Endothelial cell of umbilical vein (primary cell): ENCODE measurements around the gene DNAJA4. TPM values are rescaled to one million over a fixed set of nuclear protein-coding genes. Genes with fewer than 3 reads are reported as not detected.

ENCODE experiments used
- BruUV-seq: library from RNA; stranded (reverse); fragments of 400-500 nt; replicated peaks from 2 replicates; lab custom pipeline; 2021; lab: Mats Ljungman, UMichigan
- CTCF ChIA-PET: fragments of 300-600, 350-600 bp; sonication (Branson Sonifier 250); formaldehyde crosslinking; loops from one replicate; lab custom pipeline; 2021; ENCODE audit warnings: antibody characterized with exemption, inconsistent platforms; lab: Charles Lee
- POLR2A ChIA-PET: fragments of 300-600, 350-600 bp; sonication (Branson Sonifier 250); formaldehyde crosslinking; loops from one replicate; lab custom pipeline; 2021; ENCODE audit warnings: antibody characterized with exemption, inconsistent platforms; lab: Charles Lee
- DNase-seq: peaks from one replicate; pipeline ENCODE4 v3.0.0-alpha.2; 2011; ENCODE audit warnings: low read depth, low spot score
- FAIRE-seq: peaks from 2 replicates; lab custom pipeline; 2011; peaks lifted over from hg19 to GRCh38; lab: Jason Lieb, UNC
- H2AFZ ChIP-seq: 2 replicates; pipeline ENCODE4 v1.6.0; 2012; ENCODE audit warnings: low read depth, low read length, control low read depth, inconsistent platforms
- H3K27ac ChIP-seq: 2 replicates; pipeline ENCODE4 v1.5.1; 2011; ENCODE audit warnings: low read depth, mild to moderate bottlenecking, control low read depth, low read length, moderate library complexity; ENCODE audit not compliant: insufficient read depth
- H3K27me3 ChIP-seq, 2 experiments: 2 replicates each; pipeline versions ENCODE4 v1.6.0 to v1.6.1; 2011; ENCODE audit warnings: low read length in 2 of 2, mixed read lengths in 1 of 2; ENCODE audit not compliant: control insufficient read depth in 2 of 2, insufficient read depth in 2 of 2
- H3K36me3 ChIP-seq, 2 experiments: 2 replicates in 1 of 2; 3 replicates in 1 of 2; pipeline ENCODE4 v1.5.1; 2011; ENCODE audit warnings: low read length in 2 of 2, mild to moderate bottlenecking in 1 of 2, moderate library complexity in 1 of 2; ENCODE audit not compliant: control insufficient read depth in 2 of 2, insufficient read depth in 2 of 2; ENCODE audit errors: extremely low read depth in 1 of 2
- H3K4me1 ChIP-seq: 3 replicates; pipeline ENCODE4 v1.5.1; 2011; ENCODE audit warnings: mild to moderate bottlenecking, low read length; ENCODE audit not compliant: control insufficient read depth, insufficient read depth; ENCODE audit errors: extremely low read depth
- H3K4me2 ChIP-seq: 2 replicates; pipeline ENCODE4 v1.6.1; 2011; ENCODE audit warnings: low read length, control low read depth, mixed read lengths; ENCODE audit not compliant: insufficient read depth
- H3K4me3 ChIP-seq, 3 experiments: fragments of 200-600 bp in 1 of 3; sonication (generic), shearing (Covaris generic) in 1 of 3; replicated peaks in 1 of 3; 2 replicates each; pipeline ENCODE4 v1.5.1; 2011 to 2016; ENCODE audit warnings: control low read depth in 3 of 3, low read length in 3 of 3, mild to moderate bottlenecking in 2 of 3, inconsistent platforms in 1 of 3, low read depth in 1 of 3, moderate library complexity in 1 of 3; ENCODE audit not compliant: insufficient read depth in 1 of 3
- H3K79me2 ChIP-seq: 2 replicates; pipeline ENCODE4 v1.6.0; 2012; ENCODE audit warnings: low read length, inconsistent platforms; ENCODE audit not compliant: control insufficient read depth, insufficient read depth
- H3K9ac ChIP-seq: replicated peaks from 2 replicates; pipeline ENCODE3; 2011; ENCODE audit warnings: low read length, control low read depth; ENCODE audit not compliant: insufficient read depth; ENCODE audit errors: extremely low read depth
- H3K9me1 ChIP-seq: replicated peaks from 3 replicates; pipeline ENCODE4 v1.6.0; 2011; ENCODE audit warnings: mild to moderate bottlenecking, low read length; ENCODE audit not compliant: control insufficient read depth, insufficient read depth; ENCODE audit errors: extremely low read depth
- H3K9me3 ChIP-seq: replicated peaks from 2 replicates; pipeline ENCODE4 v1.5.1; 2012; ENCODE audit warnings: low read length, inconsistent platforms; ENCODE audit not compliant: control insufficient read depth, insufficient read depth
- H4K20me1 ChIP-seq: replicated peaks from 2 replicates; pipeline ENCODE3; 2011; ENCODE audit warnings: mild to moderate bottlenecking, low read length; ENCODE audit not compliant: control insufficient read depth, insufficient read depth; ENCODE audit errors: extremely low read depth
- EZH2 ChIP-seq: IDR thresholded peaks from 2 replicates; pipeline ENCODE4 v1.6.1; 2012; ENCODE audit warnings: borderline replicate concordance, low read depth, mild to moderate bottlenecking, moderate library complexity, low read length, inconsistent platforms; ENCODE audit not compliant: severe bottlenecking
- FOS ChIP-seq: IDR thresholded peaks from 2 replicates; pipeline ENCODE4 v1.6.1; 2011; ENCODE audit warnings: mild to moderate bottlenecking, low read length, moderate library complexity, borderline replicate concordance; ENCODE audit not compliant: insufficient read depth
- GATA2 ChIP-seq: IDR thresholded peaks from 2 replicates; pipeline ENCODE4 v1.7.0; 2011; ENCODE audit warnings: low read depth, mild to moderate bottlenecking, moderate library complexity, mixed read lengths, low read length; ENCODE audit not compliant: insufficient read length, insufficient read depth
- JUN ChIP-seq: IDR thresholded peaks from 2 replicates; pipeline ENCODE4 v1.6.1; 2011; ENCODE audit warnings: borderline replicate concordance, low read depth; ENCODE audit not compliant: insufficient read length, insufficient read depth
- POLR2AphosphoS5 ChIP-seq: IDR thresholded peaks from 2 replicates; pipeline ENCODE4 v1.6.1; 2012; ENCODE audit warnings: low read depth, mild to moderate bottlenecking, control low read depth, low read length, moderate library complexity; ENCODE audit not compliant: insufficient read depth
- dilution Hi-C: fragments of 300-500 bp; cut with MboI; formaldehyde crosslinking; loops from one replicate; pipeline ENCODE4 v1.15.0; 2019; ENCODE audit warnings: low sequenced_read_pairs; ENCODE audit not compliant: extremely low pct_ligation_motif_present
- intact Hi-C: fragments of 100-400 bp; cut with micrococcal nuclease; formaldehyde crosslinking; loops from one replicate; pipeline ENCODE4 v1.10.0; 2022
- polyA plus RNA-seq, 4 experiments: library from polyadenylated mRNA; depleted of rRNA in 3 of 4; stranded (reverse) in 3 of 4; unstranded in 1 of 4; fragments of >200 nt; gene quantifications; 2 replicates each; pipeline versions ENCODE4 v1.2.1 to v1.2.3, GENCODE V29; 2011 to 2012; ENCODE audit warnings: missing spikeins in 1 of 4
- total RNA-seq: library from RNA; stranded (reverse); gene quantifications from 2 replicates; pipeline ENCODE4 v1.2.3, GENCODE V29; 2021
- TF ChIP-seq, protein P1 (sequence below): IDR thresholded peaks from 2 replicates; pipeline ENCODE4 v1.6.1; 2011; ENCODE audit not compliant: insufficient read depth, insufficient read length
- TF ChIP-seq, protein P2 (sequence below), 2 donors: IDR thresholded peaks; 1 replicate in 1 of 2; 2 replicates in 1 of 2; pipeline ENCODE4 v1.5.1; 2011; ENCODE audit warnings: low read length in 2 of 2, mild to moderate bottlenecking in 2 of 2, moderate library complexity in 2 of 2, control low read depth in 1 of 2, inconsistent platforms in 1 of 2, low read depth in 1 of 2; ENCODE audit not compliant: insufficient read depth in 1 of 2; ENCODE audit errors: extremely low read depth in 1 of 2

The DNAJA4 gene
- total and polyA plus RNA-seq, 2 donors (not counting 3 experiments of a cell fraction or from before 2014, with no cell fraction given) = 17.3 to 21.3 TPM

DNA sequence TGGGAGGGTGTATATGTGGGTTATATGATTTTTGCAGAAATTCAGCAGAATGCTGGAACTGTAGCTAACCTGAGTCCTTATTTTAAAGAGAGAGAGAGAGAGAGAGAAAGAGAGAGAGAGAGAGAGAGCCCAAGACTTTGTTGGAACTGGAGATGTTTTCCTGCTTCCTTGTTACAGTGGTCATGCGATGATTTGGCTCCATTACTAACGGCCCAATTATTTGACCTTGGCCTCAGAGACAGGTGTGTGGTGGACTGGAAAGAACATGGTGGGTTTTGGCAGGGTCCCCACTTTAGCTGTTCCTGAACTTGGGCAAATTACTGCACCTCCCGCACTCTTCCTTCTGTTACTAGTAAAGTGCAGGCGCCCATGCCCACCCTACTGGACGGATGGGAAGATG is 15.2 kb upstream of the DNAJA4 start:
- DNase-seq (no peak), FAIRE-seq (no peak)
- no peak overlapping the region for H3K9ac ChIP-seq
- POLR2A ChIA-PET = no interaction called here
- no peaks in the 10 kb centered on the region for H3K36me3 ChIP-seq
- no peaks in the 10 kb centered on the region for H3K9me1 ChIP-seq
- no peaks in the 10 kb centered on the region for H3K4me1 ChIP-seq
- intact Hi-C loops (no loop called here), dilution Hi-C loops (no loop called here)
- H2AFZ ChIP-seq = no peak overlapping the region
- BruUV-seq = no TSS peak
- CTCF ChIA-PET = interaction anchor here (1.1 kb wide), 1 partner anchor 9 kb away, joined by 3 read pairs; no protein-coding TSS in a partner anchor
- TF ChIP-seq, protein P1, sequence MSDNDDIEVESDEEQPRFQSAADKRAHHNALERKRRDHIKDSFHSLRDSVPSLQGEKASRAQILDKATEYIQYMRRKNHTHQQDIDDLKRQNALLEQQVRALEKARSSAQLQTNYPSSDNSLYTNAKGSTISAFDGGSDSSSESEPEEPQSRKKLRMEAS = no peak
- TF ChIP-seq GATA2 (no peak), POLR2AphosphoS5 (no peak), JUN (no peak), EZH2 (no peak), FOS (no peak)
- TF ChIP-seq, protein P2, sequence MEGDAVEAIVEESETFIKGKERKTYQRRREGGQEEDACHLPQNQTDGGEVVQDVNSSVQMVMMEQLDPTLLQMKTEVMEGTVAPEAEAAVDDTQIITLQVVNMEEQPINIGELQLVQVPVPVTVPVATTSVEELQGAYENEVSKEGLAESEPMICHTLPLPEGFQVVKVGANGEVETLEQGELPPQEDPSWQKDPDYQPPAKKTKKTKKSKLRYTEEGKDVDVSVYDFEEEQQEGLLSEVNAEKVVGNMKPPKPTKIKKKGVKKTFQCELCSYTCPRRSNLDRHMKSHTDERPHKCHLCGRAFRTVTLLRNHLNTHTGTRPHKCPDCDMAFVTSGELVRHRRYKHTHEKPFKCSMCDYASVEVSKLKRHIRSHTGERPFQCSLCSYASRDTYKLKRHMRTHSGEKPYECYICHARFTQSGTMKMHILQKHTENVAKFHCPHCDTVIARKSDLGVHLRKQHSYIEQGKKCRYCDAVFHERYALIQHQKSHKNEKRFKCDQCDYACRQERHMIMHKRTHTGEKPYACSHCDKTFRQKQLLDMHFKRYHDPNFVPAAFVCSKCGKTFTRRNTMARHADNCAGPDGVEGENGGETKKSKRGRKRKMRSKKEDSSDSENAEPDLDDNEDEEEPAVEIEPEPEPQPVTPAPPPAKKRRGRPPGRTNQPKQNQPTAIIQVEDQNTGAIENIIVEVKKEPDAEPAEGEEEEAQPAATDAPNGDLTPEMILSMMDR (IDR thresholded peaks at IDR 0.05; ENCODE audit: extremely low read depth in 1 of 2, insufficient read depth in 1 of 2, low read depth in 1 of 2, low read length in 2 of 2) = no peak
- H3K9me3 ChIP-seq = no peaks in the 10 kb centered on the region
- no peak overlapping the region for H3K4me2 ChIP-seq
- H3K27me3 ChIP-seq = peaks cover 2 to 3% of the 10 kb centered on the region in 2 experiments
- no peaks in the 10 kb centered on the region for H3K79me2 ChIP-seq
- no peaks in the 10 kb centered on the region for H4K20me1 ChIP-seq
- no peak overlapping the region for H3K27ac ChIP-seq
- H3K4me3 ChIP-seq = no peak overlapping the region
